ENCODE results near the gene LITAFD.

DNA sequence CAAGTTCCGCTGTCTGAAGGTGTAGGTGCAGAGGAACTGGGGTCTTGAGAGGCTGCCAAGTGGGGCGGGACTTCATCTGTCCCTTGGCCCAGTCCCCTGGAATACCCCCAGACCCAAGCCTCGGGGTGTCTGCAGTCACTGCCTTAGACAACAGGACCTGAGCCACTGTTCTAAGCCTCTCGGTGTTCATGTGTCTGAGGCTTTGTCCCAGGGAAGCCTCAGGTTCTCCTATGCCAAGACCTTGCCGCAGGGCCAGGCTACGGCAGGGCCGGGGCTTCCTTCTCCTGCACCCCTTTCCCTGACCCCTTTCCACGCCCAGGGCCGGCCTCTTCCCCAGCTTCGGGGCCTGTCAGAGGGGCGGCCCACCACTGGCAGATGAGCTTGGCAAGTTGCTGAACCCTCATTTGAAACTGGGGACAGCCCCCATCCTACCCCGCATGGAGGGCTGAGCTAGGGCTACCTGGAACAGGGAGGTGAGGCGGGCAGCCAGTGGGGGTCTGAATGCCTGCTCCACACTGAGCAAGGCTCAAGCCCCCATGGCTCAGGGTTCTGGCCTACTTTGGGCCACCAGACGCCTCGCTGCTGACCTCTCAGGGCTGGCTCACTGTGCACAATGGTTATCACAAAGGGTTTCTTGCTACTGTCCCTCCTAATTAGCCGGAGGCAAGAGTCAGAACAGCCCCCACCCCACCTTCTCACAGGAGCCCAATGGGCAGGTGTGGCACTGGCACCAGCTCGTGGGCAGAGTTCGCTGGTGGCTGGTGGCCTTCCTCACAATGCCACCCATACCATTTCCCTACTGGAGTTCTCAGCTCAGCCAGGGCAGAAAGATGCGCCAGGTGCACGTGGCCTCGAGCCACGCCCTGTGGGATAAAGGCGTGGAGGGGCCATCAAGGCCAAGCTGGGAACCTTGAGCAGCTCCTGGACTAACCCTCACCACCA lies 7.1 kb downstream of the LITAFD start:
- TF ChIP-seq EZH2 (IDR thresholded peaks at IDR 0.05; ENCODE audit: insufficient read depth, low read length), result no peak
- TF ChIP-seq, protein P1, sequence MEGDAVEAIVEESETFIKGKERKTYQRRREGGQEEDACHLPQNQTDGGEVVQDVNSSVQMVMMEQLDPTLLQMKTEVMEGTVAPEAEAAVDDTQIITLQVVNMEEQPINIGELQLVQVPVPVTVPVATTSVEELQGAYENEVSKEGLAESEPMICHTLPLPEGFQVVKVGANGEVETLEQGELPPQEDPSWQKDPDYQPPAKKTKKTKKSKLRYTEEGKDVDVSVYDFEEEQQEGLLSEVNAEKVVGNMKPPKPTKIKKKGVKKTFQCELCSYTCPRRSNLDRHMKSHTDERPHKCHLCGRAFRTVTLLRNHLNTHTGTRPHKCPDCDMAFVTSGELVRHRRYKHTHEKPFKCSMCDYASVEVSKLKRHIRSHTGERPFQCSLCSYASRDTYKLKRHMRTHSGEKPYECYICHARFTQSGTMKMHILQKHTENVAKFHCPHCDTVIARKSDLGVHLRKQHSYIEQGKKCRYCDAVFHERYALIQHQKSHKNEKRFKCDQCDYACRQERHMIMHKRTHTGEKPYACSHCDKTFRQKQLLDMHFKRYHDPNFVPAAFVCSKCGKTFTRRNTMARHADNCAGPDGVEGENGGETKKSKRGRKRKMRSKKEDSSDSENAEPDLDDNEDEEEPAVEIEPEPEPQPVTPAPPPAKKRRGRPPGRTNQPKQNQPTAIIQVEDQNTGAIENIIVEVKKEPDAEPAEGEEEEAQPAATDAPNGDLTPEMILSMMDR (IDR thresholded peaks at IDR 0.05; ENCODE audit: insufficient read depth, low read depth, low read length), result no peak

Measured in astrocyte (in vitro differentiated cells and primary cell).